Activated CD8-positive, alpha-beta memory T cell treated with anti-CD3 and anti-CD28 coated beads, Interleukin-2, amount 50 U/mL, for 48 hours (primary cell): Measurements from ENCODE around the gene FGF6.
"Not testable (repeated sequence)": the region's sequence is repeated elsewhere in the genome, so short reads cannot be mapped to it uniquely, and the experiment has no call there.

ENCODE experiments used
- DNase-seq: peaks from one replicate; pipeline ENCODE4 v3.0.0-alpha.2; 2020

FGF6 gene, protein sequence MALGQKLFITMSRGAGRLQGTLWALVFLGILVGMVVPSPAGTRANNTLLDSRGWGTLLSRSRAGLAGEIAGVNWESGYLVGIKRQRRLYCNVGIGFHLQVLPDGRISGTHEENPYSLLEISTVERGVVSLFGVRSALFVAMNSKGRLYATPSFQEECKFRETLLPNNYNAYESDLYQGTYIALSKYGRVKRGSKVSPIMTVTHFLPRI

DNA sequence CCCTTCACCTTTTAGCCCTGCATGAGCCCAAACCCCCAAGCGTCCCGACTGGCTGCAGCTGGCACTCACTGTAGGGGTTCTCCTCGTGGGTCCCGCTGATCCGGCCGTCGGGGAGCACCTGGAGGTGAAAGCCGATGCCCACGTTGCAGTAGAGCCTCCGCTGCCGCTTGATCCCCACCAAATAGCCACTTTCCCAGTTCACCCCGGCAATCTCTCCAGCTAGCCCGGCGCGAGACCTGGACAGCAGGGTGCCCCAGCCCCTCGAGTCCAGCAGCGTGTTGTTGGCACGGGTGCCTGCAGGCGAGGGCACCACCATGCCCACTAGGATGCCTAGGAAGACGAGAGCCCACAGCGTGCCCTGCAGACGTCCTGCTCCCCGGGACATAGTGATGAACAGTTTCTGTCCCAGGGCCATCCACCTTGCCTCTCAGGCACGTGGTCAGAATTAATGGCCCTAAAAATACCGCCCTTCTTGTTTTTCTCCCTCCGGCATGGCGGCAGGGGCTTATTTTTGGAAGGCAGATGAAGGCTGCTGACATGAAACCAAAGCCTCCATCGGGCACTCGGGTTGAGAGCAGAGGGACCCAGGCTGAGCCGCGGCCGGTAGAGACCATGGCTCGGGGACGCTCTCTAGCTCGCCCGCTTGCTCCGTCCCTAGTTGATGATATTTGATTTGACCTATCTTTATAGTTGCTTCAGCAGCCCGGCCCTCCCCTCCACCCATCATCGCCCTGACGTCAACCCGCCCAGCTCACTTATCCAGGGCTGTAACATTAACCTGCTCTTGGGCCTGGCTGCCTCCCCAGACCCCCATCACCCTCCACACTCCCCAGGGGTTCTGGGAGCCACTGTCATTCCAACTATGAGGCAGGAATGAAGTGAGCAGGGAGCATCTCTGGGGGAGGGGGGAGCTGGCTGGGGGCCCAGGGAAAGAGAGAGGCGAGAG lies at the start of gene FGF6:
Gene FGF6 (minus strand): TSS at position 660 of the 946 bp plus-strand sequence. CDS start 245 bp downstream, at position 415.
- peak; percentile 40 for DNase-seq

- DNase-seq, result no peak
These were observed 45.4 kb upstream of the FGF6 start for GRCh38 chr12:4490973-4491372.

- DNase-seq, result no peak
These were observed 43.9 kb upstream of the FGF6 start for GRCh38 chr12:4489556-4489955.

GRCh38 chr12:4486980-4487379 lies 41.4 kb upstream of the FGF6 start:
- DNase-seq, result no peak

- DNase-seq, result no peak
These were observed 40.6 kb upstream of the FGF6 start for GRCh38 chr12:4486049-4486699.

DNA sequence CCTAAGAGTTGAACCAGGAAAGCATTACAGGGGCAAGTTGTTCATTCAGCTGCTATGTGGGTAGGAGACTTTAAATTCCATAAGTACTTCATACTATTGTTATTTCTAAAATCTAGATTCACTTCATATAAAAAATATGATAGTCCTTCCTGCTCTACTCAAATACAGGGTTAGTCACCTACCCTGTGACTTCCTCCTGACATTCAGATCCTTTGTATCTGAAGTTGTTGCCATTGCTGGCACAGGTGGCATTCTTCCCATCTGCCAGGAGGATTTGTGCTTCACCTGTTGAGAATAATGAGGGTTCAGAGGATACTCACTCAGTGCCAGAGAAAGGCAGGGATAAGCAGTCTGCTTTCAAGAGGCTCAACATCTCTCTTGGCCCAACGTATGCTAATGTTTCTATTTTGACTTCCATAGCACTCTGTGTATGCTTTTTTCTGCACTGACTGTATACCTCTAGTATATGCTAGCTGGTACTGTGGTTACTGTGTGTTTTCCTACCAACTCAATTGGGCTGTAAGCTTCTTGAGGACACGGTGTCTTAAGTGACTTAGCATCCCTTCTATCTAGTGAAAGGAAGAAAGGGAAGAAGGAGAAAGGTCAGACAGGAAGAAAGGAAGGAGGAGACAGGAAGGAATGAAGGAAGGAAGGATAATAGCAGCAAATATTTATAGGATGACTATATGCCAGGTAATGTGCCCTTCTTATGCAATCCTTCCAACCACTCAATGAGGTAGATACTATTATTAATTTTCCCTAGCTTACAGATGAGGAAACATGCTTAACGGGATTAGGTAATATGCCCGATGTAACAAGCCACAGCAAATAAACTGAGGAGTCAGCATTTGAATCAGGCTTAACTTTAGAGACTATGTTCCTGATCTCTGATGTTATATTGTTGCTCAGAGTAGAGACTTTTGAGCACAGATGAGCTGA lies 38.5 kb upstream of the FGF6 start:
- DNase-seq, result no peak

DNA sequence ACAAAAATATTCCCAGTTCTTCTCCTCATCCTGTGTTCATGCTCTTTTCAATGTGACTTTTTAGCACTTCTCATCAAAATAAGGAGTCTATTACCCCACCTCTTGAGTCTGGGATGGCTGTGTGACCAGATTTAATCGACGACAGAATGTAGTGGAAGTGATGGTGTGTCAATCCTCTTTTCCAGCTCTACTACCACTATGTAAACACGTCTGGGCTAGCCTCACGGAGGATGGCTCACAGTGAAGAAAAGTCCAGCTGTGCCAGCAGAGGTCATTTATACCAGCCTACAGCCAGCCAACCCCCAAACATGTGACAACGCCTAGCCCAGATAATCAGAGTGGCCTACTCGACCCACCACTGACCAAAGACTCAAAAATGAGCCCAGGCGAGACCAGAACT lies 37.3 kb upstream of the FGF6 start:
- DNase-seq, result no peak

DNA sequence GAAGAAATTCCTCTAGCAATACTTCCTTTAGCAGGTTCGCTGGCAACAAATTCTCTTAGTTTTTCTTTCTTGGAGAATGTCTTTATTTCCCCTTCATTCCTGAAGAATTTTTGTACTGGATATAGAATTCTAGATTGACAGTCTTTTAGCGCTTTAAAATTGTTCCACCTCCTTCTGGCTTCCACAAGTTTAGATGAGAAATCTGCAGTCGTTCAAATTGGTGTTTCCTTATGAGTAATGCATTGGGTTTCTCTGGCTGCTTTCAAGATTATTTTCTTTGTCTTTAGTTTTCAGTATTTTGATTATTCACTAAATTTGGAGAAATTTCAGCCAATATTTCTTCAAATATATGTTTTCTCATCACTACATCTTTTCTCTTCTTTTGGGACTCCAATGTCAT lies 33.3 kb upstream of the FGF6 start:
- no peak for DNase-seq

DNA sequence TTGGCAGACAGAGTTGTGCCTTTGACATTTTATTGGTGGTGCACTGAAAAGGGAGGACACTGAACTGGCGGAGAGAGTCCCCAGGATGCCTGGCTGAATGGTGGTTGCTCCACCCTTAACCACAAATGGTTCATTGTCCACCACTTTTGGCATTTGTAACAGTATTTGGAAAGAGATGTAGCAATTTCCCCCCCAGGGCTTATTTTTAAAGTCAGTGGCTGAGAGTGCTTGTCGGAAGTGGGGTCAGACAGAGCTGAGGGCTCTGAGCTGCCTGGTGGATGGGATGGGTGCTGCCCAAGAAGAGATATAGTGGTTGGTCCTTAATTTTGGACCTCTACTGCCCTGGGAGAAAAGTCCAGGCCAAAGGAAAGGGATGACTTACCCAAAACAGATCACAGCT lies 31.5 kb upstream of the FGF6 start:
- no peak for DNase-seq

DNA sequence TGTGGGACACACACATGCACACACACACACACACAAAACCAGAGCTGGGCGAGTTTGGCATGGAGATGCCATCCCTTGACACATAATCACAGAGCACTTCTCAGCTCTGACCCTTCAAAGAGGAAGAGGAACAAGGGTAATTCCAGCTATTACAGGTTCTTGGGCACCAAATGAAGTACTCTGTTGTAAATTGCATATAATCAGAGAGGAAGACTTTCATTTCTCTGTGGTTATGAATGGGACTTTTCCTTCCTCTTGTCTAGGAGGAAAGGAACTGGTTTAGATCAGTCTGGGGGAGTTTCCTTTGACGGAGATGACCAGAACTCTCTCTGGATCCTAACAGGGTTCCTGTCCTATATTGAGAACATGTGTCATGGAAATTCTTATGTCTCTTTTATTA lies 26.4 kb upstream of the FGF6 start:
- DNase-seq, result no peak

DNA sequence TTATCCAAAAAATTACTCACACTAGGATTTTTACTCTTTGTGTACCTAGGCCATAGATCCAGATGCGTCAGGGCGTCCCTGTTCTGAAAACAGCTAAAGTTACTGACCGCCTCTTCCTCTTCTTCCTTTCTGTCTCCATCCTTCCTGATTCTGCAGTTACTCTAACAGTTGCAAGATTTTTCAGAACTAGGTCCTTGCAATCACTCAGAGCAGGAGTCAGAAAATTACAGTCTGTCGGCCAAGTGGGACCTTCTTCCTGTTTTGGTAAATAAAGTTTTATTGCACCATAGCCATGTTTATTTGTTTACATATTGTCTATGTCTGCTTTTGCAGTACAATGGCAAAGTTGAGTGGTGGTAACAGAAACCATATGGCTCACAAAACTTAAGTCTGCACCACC lies 25.6 kb upstream of the FGF6 start:
- no peak for DNase-seq

DNA sequence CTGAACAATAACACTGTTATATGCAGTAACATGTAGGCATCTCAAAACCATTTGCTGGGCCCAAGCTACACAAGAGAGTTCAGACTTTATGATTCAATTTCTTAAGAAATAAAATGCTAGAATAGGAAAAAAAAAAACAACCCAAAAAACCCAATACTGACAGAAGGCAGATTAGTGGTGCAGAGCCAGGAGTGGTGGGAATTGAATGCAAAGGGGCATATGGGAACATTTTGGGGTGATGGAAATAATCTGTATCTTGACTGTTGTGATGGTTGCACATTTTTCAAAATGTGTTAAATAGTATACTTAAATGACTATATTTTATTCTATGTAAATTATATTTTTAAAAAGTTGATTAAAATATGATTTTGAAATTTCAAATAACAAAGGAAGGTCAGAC lies 23.4 kb upstream of the FGF6 start:
- DNase-seq, result no peak

GRCh38 chr12:4460761-4461160 lies 15.1 kb upstream of the FGF6 start:
- no peak for DNase-seq

- DNase-seq, result not testable (repeated sequence)
These were observed 10.2 kb upstream of the FGF6 start for GRCh38 chr12:4455849-4456248.

DNA sequence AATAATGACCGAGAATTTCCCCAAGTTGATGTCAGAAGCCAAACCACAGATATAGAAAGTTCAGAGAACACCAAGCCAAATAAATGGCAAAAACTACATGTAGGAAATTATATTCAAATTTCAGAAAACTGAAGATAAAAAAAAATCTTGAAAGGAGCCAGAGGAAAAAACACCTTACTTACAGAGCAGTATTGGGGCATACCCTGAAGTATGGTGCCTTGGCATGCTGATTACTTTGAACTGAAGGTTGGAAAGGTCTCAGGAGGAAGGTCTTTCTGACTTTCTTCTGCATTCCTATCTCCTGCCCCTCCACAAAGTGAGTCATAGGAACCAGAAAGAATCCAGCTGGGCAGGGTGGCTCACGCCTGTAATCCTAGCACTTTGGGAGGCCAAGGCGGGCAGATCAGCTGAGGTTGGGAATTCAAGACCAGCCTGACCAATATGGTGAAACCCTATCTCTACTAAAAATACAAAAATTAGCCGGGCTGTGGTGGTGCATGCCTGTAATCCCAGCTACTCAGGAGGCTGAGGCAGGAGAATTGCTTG lies 8.8 kb upstream of the FGF6 start:
- DNase-seq, result no peak

GRCh38 chr12:4451694-4452093 lies 6.1 kb upstream of the FGF6 start:
- DNase-seq, result no peak

GRCh38 chr12:4450551-4451112 lies 5.0 kb upstream of the FGF6 start:
- DNase-seq, result no peak

DNA sequence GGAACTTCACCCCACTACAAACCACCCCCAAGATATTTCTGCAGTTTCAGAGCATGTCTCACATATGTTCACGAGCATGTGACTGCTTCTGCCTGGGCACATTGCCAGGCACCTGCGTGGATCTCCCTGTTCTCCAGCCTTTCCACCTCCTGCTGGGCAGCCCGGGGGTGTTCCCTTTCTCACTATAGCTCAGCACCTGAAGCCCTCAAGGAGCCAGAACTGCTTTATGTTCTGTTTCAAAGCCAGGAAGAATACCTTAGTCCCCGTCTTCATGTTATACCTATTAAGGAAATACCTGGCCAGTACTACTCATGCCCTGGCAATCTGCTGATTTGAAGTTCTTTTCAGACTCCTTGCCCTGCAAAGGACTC lies 4.2 kb upstream of the FGF6 start:
- DNase-seq, result no peak

- no peak for DNase-seq
These were observed 3.6 kb upstream of the FGF6 start for GRCh38 chr12:4448943-4449850.

- DNase-seq, result no peak
These were observed 2.8 kb upstream of the FGF6 start for GRCh38 chr12:4448371-4448940.

DNA sequence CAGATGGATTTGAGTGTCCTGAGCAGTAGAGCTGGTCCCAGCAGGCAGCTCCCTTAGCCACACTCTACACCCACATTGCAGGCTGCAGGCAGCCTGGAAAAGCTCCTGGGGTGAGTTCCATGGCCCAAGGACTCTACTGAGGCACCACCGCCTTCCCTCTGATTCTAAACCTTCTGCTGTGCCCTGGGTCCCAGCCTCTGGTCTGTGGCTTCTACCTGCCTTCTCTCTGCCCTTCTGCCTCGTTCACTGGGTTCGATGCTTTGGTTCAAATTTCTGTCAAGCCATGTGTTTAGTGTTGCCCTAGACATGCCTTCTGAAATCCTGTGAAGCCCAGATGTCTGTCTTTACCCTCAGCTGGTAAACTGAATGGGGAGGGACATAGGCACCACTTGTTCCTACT lies 1.5 kb upstream of the FGF6 start:
- no peak for DNase-seq
